GM23338 (cell line): Measurements from ENCODE around the gene KLHL12. TPM values are rescaled to one million over a fixed set of nuclear protein-coding genes. Genes with fewer than 3 reads are reported as not detected.

Source experiments
- ATAC-seq: fragments of 200-7000 bp; cut with Tn5 transposase; 3 replicates; pipeline ENCODE4 v1.9.1; 2020
- DNase-seq: peaks from one replicate; pipeline ENCODE4 v3.0.0-alpha.2; 2015; ENCODE audit warnings: low spot score
- H2AFZ ChIP-seq: fragments of 200-600 bp; sonication (generic); 2 replicates; pipeline ENCODE4 v1.8.0; 2016; ENCODE audit warnings: antibody characterized with exemption, mild to moderate bottlenecking, moderate library complexity
- H3F3A ChIP-seq: fragments of 200-600 bp; sonication (generic); replicated peaks from 2 replicates; pipeline ENCODE4 v1.8.0; 2017; ENCODE audit warnings: antibody characterized with exemption, mixed run types, low read depth
- H3K27ac ChIP-seq: fragments of 200-600 bp; sonication (generic); 2 replicates; pipeline ENCODE4 v1.6.1; 2016; ENCODE audit warnings: low read depth
- H3K27me3 ChIP-seq: fragments of 200-600 bp; sonication (generic); 2 replicates; pipeline ENCODE4 v1.8.0; 2016; ENCODE audit warnings: mild to moderate bottlenecking, mixed run types, moderate library complexity; ENCODE audit not compliant: insufficient read depth
- H3K36me3 ChIP-seq: fragments of 200-600 bp; sonication (generic); 2 replicates; pipeline ENCODE4 v1.8.0; 2016; ENCODE audit warnings: mild to moderate bottlenecking; ENCODE audit not compliant: insufficient read depth
- H3K4me1 ChIP-seq: fragments of 200-600 bp; sonication (generic); 2 replicates; pipeline ENCODE4 v1.8.0; 2016; ENCODE audit warnings: mild to moderate bottlenecking, moderate library complexity; ENCODE audit not compliant: insufficient read depth
- H3K4me2 ChIP-seq: fragments of 200-600 bp; sonication (generic); 2 replicates; pipeline ENCODE4 v1.7.1; 2017; ENCODE audit warnings: mixed run types
- H3K4me3 ChIP-seq: fragments of 200-600 bp; sonication (generic); 2 replicates; pipeline ENCODE4 v1.6.1; 2016; ENCODE audit warnings: mixed run types
- H3K79me2 ChIP-seq: fragments of 200-600 bp; sonication (generic); replicated peaks from 2 replicates; pipeline ENCODE4 v1.8.0; 2017; ENCODE audit warnings: mild to moderate bottlenecking; ENCODE audit not compliant: insufficient read depth
- H3K9me2 ChIP-seq: fragments of 200-600 bp; sonication (generic); 2 replicates; pipeline ENCODE4 v1.8.0; 2017; ENCODE audit not compliant: insufficient read depth
- H4K20me1 ChIP-seq: fragments of 200-600 bp; sonication (generic); replicated peaks from 2 replicates; pipeline ENCODE4 v1.8.0; 2017; ENCODE audit warnings: mild to moderate bottlenecking; ENCODE audit not compliant: insufficient read depth
- H3K27ac Mint-ChIP-seq: 2 replicates; pipeline ENCODE4 v1.8.0; 2020; ENCODE audit warnings: inconsistent platforms, mild to moderate bottlenecking, moderate library complexity, mixed read lengths
- H3K27me3 Mint-ChIP-seq: 3 replicates; pipeline ENCODE4 v1.8.0; 2022; ENCODE audit warnings: low read depth, mild to moderate bottlenecking, moderate library complexity, mixed read lengths, inconsistent platforms; ENCODE audit not compliant: insufficient read depth, poor library complexity
- H3K36me3 Mint-ChIP-seq: 3 replicates; pipeline ENCODE4 v1.8.0; 2021; ENCODE audit warnings: low read depth, mild to moderate bottlenecking, inconsistent platforms, moderate library complexity, mixed read lengths
- H3K4me1 Mint-ChIP-seq: 3 replicates; pipeline ENCODE4 v1.8.0; 2020; ENCODE audit warnings: mild to moderate bottlenecking, inconsistent platforms, mixed read lengths
- H3K4me3 Mint-ChIP-seq: 3 replicates; pipeline ENCODE4 v1.8.0; 2021; ENCODE audit warnings: moderate library complexity, mild to moderate bottlenecking, inconsistent platforms, mixed read lengths
- H3K9me3 Mint-ChIP-seq: 3 replicates; pipeline ENCODE4 v1.8.0; 2020; ENCODE audit warnings: moderate library complexity, mild to moderate bottlenecking, inconsistent platforms, mixed read lengths
- CREB1 ChIP-seq: fragments of 250-450 bp; sonication (Bioruptor Pico); IDR thresholded peaks from 2 replicates; pipeline ENCODE4 v1.5.0; 2020; ENCODE audit warnings: low read depth, mild to moderate bottlenecking, moderate library complexity
- EZH2phosphoT487 ChIP-seq: fragments of 200-600 bp; sonication (generic); IDR thresholded peaks from one replicate; pipeline ENCODE4 v1.8.1; 2018; ENCODE audit warnings: antibody characterized with exemption; ENCODE audit not compliant: unreplicated experiment
- JUNB ChIP-seq: IDR thresholded peaks from one replicate; pipeline ENCODE4 v1.6.1; 2016; ENCODE audit warnings: antibody characterized with exemption; ENCODE audit not compliant: unreplicated experiment
- NANOG ChIP-seq: IDR thresholded peaks from 2 replicates; pipeline ENCODE4 v1.6.1; 2016; ENCODE audit warnings: antibody characterized with exemption, borderline replicate concordance
- STAT1 ChIP-seq: IDR thresholded peaks from one replicate; pipeline ENCODE4 v1.6.1; 2016; ENCODE audit warnings: antibody characterized with exemption; ENCODE audit not compliant: unreplicated experiment
- ZNF331 ChIP-seq: fragments of 250-450 bp; sonication (Bioruptor Pico); IDR thresholded peaks from 2 replicates; pipeline ENCODE4 v1.5.0; 2020; ENCODE audit warnings: low read depth, mild to moderate bottlenecking, moderate library complexity
- polyA plus RNA-seq: library from polyadenylated mRNA; unstranded; fragments of >200 nt; fragmentation: Nextera tagmentation; extraction: Ambion mirVana; gene quantifications from 2 replicates; pipeline ENCODE4 v1.2.1, GENCODE V29; 2016
- total RNA-seq: library from RNA; depleted of rRNA; stranded (reverse); fragments of >200 nt; shearing (Covaris generic); gene quantifications from 2 replicates; pipeline ENCODE4 v1.2.3, GENCODE V29; 2014
- TF ChIP-seq, protein P1 (sequence below): IDR thresholded peaks from one replicate; pipeline ENCODE4 v1.6.1; 2018; ENCODE audit warnings: antibody characterized with exemption; ENCODE audit not compliant: unreplicated experiment

Gene KLHL12
- total and polyA plus RNA-seq, 2 experiments from 2014 or later, result 14.6 to 27.5 TPM

DNA sequence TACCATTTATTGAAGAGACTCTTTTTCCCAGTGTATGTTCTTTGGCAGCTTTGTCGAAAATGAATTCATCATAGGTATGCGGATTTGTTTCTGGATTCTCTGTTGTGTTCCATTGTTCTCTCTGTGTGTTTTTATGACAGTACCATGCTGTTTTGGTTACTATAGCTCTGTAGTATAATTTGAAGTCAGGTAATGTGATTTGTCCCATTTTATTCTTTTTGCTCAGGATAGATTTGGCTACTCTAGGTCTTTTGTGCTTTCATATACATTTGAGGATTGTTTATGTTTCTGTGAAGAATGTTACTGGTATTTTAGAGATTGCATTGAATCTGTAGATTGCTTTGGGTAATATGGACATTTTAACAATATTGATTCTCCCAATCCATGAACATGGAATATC, 5.4 kb upstream of the KLHL12 start:
- no peak overlapping the region for H2AFZ ChIP-seq
- H3K36me3 ChIP-seq, result no peaks in the 10 kb centered on the region
- H3K27ac ChIP-seq, result no peak overlapping the region
- no peaks in the 10 kb centered on the region for H3K27me3 ChIP-seq
- TF ChIP-seq JUNB, result no peak
- TF ChIP-seq EZH2phosphoT487, result no peak
- TF ChIP-seq NANOG, result no peak
- TF ChIP-seq, protein P1, sequence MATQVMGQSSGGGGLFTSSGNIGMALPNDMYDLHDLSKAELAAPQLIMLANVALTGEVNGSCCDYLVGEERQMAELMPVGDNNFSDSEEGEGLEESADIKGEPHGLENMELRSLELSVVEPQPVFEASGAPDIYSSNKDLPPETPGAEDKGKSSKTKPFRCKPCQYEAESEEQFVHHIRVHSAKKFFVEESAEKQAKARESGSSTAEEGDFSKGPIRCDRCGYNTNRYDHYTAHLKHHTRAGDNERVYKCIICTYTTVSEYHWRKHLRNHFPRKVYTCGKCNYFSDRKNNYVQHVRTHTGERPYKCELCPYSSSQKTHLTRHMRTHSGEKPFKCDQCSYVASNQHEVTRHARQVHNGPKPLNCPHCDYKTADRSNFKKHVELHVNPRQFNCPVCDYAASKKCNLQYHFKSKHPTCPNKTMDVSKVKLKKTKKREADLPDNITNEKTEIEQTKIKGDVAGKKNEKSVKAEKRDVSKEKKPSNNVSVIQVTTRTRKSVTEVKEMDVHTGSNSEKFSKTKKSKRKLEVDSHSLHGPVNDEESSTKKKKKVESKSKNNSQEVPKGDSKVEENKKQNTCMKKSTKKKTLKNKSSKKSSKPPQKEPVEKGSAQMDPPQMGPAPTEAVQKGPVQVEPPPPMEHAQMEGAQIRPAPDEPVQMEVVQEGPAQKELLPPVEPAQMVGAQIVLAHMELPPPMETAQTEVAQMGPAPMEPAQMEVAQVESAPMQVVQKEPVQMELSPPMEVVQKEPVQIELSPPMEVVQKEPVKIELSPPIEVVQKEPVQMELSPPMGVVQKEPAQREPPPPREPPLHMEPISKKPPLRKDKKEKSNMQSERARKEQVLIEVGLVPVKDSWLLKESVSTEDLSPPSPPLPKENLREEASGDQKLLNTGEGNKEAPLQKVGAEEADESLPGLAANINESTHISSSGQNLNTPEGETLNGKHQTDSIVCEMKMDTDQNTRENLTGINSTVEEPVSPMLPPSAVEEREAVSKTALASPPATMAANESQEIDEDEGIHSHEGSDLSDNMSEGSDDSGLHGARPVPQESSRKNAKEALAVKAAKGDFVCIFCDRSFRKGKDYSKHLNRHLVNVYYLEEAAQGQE, result no peak
- H3K9me2 ChIP-seq, result no peaks in the 10 kb centered on the region
- Mint-ChIP-seq H3K36me3 (no peaks in the 10 kb centered on the region), H3K4me1 (no peaks in the 10 kb centered on the region), H3K27ac (no peak overlapping the region), H3K27me3 (no peaks in the 10 kb centered on the region), H3K9me3 (peaks cover 4% of the 10 kb centered on the region; the same call in 1 of the 3 replicates), H3K4me3 (no peak overlapping the region)
- H3K4me1 ChIP-seq, result 0 out of 2 replicates have a peak, but pooled peaks cover 3% of the 10 kb centered on the region
- H3K4me3 ChIP-seq, result no peak overlapping the region
- H4K20me1 ChIP-seq, result no peaks in the 10 kb centered on the region
- H3K79me2 ChIP-seq, result no peaks in the 10 kb centered on the region
- no peak overlapping the region for H3K4me2 ChIP-seq
- H3F3A ChIP-seq, result no peaks in the 10 kb centered on the region
- no peak for ATAC-seq
- no peak for DNase-seq

DNA sequence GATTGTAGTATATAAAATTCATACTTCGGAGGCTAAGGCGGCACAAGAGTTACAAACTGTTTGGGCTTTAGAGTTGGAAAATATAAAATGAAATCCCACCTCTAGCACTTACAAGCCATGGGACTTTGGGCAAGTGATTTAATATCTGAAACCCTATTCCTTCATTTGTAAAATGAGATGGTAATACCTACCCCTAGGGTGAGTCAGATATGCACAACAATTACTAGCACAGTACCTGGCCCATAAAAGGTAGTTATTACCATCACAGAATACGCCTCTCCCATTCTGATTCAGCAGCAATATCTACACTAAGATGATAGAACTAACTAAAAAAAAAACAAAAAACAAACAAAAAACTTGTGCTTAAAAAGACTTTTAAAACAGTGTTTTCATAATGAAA, 3.5 kb downstream of the KLHL12 start:
- peaks cover 7% of the 10 kb centered on the region; the same call in 1 of the 2 replicates for H3F3A ChIP-seq
- H3K36me3 ChIP-seq, result peaks cover 16% of the 10 kb centered on the region; the same call in 1 of the 2 replicates
- Mint-ChIP-seq H3K9me3 (no peaks in the 10 kb centered on the region), H3K4me1 (peaks cover 3% of the 10 kb centered on the region; the same call in 2 of the 3 replicates), H3K36me3 (peaks cover 11% of the 10 kb centered on the region; the same call in 2 of the 3 replicates), H3K4me3 (no peak overlapping the region), H3K27ac (no peak overlapping the region), H3K27me3 (peaks cover 5% of the 10 kb centered on the region)
- no peak overlapping the region for H2AFZ ChIP-seq
- H3K4me1 ChIP-seq, result 0 out of 2 replicates have a peak, but pooled peaks cover 3% of the 10 kb centered on the region
- no peaks in the 10 kb centered on the region for H3K27me3 ChIP-seq
- no peaks in the 10 kb centered on the region for H3K9me2 ChIP-seq
- peaks cover 17% of the 10 kb centered on the region for H3K79me2 ChIP-seq
- H4K20me1 ChIP-seq, result 0 out of 2 replicates have a peak, but pooled peaks cover 3% of the 10 kb centered on the region
- no peak overlapping the region for H3K27ac ChIP-seq
- ATAC-seq, result no peak
- no peak for DNase-seq
- TF ChIP-seq ZNF331 (no peak), STAT1 (no peak)
- no peak overlapping the region for H3K4me2 ChIP-seq
- H3K4me3 ChIP-seq, result no peak overlapping the region

DNA sequence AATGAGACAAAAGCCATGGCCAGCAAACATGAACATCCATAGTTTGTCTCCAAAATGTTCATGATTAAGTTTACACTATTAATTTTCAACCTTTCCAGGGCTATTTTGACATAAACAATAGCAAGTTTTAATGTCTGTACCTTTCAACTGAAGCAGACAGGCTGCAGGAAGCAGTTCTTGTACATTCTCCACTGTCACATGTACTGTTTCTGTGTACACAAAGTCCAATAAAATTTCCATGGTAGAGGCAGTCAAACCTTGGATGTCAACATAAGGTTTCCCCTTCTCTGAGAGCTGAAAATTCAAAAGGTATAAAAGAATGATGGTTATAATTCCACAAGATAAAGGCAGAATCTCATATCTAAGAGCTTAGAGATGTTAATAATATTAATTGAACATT, 7.4 kb downstream of the KLHL12 start:
- Histone ChIP-seq H3K79me2 (peaks cover 9% of the 10 kb centered on the region; the same call in 1 of the 2 replicates), H3K9me2 (no peaks in the 10 kb centered on the region), H4K20me1 (0 out of 2 replicates have a peak, but pooled peaks cover 3% of the 10 kb centered on the region), H3K36me3 (peaks cover 37% of the 10 kb centered on the region; the same call in 1 of the 2 replicates), H3K27ac (no peak overlapping the region), H3K27me3 (no peaks in the 10 kb centered on the region), H3K4me1 (no peaks in the 10 kb centered on the region), H3F3A (no peaks in the 10 kb centered on the region), H3K4me3 (no peak overlapping the region), H3K4me2 (no peak overlapping the region), H2AFZ (no peak overlapping the region)
- Mint-ChIP-seq H3K27me3 (peaks cover 3% of the 10 kb centered on the region), H3K4me3 (no peak overlapping the region), H3K4me1 (no peaks in the 10 kb centered on the region), H3K27ac (no peak overlapping the region), H3K36me3 (peaks cover 29% of the 10 kb centered on the region; the same call in 2 of the 3 replicates), H3K9me3 (no peaks in the 10 kb centered on the region)
- DNase-seq, result no peak
- ATAC-seq, result no peak
- no peak for TF ChIP-seq CREB1 (CRISPR knock-in tag)
- TF ChIP-seq, protein P1, result no peak
- no peak for TF ChIP-seq EZH2phosphoT487
- TF ChIP-seq ZNF331, result no peak
